GM12874 (cell line): Measurements from ENCODE around the gene STAM2.

Source experiments
- CTCF ChIP-seq: IDR thresholded peaks from 2 replicates; pipeline ENCODE4 v1.5.1; 2011; ENCODE audit warnings: low read depth, mild to moderate bottlenecking, control low read depth, low read length, moderate library complexity; ENCODE audit not compliant: insufficient read depth

The STAM2 gene

GRCh38 chr2:152083202-152083875 lies 92.2 kb downstream of the STAM2 start:
- no peak for TF ChIP-seq CTCF

GRCh38 chr2:152078662-152079061 lies 96.9 kb downstream of the STAM2 start:
- TF ChIP-seq CTCF, result no peak

GRCh38 chr2:152078023-152078422 lies 97.5 kb downstream of the STAM2 start:
- TF ChIP-seq CTCF, result no peak

- TF ChIP-seq CTCF, result no peak
Measured at GRCh38 chr2:152075461-152076050, 100.0 kb downstream of the STAM2 start.

GRCh38 chr2:152072011-152072410 lies 103.6 kb downstream of the STAM2 start:
- no peak for TF ChIP-seq CTCF

- TF ChIP-seq CTCF, result no peak
Measured at GRCh38 chr2:152071518-152071917, 104.0 kb downstream of the STAM2 start.

GRCh38 chr2:152071092-152071491 lies 104.5 kb downstream of the STAM2 start:
- TF ChIP-seq CTCF, result no peak
